T1000 (cell line): Measurements from ENCODE around the gene TMEM266.

Experiments used
- DNase-seq: peaks from one replicate; lab custom pipeline; 2025; ENCODE audit warnings: mixed read lengths; lab: John Stamatoyannopoulos, UW

The TMEM266 gene

GRCh38 chr15:76162784-76163456 lies 103.1 kb downstream of the TMEM266 start:
- DNase-seq = no peak

- DNase-seq = no peak
These were observed 103.9 kb downstream of the TMEM266 start for GRCh38 chr15:76163457-76164295.

- DNase-seq = no peak
These were observed 104.8 kb downstream of the TMEM266 start for GRCh38 chr15:76164602-76165001.

DNA sequence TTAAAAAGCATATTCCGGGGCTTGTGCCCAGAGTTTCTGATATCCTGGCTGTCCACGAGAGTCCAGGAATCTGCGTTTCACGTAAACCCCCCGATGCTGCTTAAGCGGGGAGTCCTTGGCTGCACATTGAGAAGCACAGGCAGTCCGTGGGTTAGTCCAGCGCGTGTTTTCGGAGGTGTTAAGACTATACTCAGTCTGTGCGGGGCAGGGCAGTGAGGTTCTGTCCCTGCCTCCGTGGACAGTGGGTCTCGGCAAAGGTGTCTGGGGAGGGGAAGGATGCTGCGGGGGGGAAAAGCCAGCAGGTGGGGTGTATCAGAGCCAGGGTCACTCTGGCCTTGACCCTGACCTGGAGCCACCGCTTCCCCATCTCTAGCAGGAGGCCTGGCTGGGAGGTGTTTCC lies 106.2 kb downstream of the TMEM266 start:
- DNase-seq = no peak

- DNase-seq = no peak
These were observed 108.6 kb downstream of the TMEM266 start for GRCh38 chr15:76168237-76168984.

DNA sequence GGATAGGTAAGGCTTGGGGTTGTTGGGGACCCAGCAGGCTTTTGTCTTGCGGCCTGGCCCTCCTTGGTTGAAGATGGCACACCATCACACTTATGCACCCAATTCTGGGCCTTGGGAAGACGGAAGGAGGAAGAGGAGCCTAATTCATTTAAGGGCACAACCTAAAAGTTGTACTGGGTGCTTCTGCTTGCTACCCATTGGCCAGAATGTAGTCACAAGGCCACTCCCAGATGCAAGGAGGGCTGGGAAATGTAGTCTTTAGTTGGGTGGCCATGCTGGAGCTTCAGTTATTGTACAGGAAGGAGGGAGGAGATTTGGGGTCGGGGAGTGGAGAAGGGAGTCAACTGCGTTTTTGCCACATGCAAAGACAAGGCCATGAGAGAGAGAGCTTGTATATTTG lies 109.2 kb downstream of the TMEM266 start:
- DNase-seq = no peak

GRCh38 chr15:76169911-76170800 lies 110.4 kb downstream of the TMEM266 start:
- DNase-seq = no peak

DNA sequence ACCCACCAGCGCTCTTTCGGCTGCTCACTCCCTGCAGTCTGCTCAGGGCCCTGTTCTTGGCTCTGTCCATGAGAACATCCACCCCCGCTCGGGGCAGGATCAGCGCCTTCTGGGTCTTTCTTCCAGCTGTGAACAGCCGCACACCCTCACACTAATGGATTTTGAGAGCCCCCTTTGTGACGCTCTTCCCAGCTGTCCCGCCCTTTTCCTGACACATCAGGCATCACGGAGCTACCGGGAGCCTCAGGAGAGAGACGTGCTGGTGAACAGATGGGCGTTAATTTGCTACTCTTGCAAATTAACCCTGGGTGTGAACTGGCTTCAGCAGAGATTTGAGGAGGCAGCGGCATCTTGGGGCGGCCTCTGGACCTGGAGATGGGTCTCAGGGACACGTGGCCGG lies 113.0 kb downstream of the TMEM266 start:
- DNase-seq = no peak

DNA sequence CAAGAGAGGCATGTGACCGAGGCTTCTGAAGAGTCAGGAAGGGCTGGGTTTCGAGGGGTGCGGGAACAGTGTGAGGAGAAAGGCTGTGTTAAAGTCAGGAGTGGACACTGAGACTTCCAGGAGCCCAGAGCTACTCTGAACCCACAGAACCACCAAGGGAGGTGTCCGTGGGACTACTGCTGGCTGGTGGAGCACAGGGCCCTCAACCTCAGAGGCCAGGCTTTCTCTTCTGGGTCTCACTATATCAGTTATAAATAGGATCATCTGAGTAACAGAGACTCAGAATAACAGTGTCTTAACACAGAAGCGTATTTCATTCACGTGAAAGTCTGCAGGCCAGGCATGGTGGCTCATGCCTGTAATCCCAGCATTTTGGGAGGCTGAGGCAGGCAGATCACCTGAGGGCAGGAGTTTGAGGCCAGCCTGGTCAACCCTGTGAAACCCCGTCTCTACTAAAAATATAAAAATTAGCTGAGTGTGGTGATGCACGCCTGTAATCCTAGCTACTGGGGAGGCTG lies 113.6 kb downstream of the TMEM266 start:
- DNase-seq = no peak

DNA sequence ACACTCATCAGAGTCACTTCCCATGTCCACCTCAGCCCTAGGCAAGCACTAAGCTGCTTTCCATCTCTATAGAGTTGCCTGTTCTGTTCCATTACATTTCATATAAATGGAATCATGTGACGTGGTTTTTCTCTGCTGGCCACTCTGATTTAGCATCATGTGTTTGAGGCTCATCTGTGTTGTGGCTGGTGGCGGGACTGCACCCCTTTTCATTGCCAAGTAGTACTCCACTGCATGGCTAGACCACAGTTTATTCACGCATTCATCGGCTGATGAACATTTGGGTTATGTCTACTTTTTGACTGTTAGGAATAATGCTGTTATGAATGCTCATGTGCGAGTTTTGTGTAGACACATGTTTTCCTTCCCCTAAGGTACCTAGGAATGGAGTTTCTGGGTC lies 114.9 kb downstream of the TMEM266 start:
- DNase-seq = no peak

GRCh38 chr15:76175442-76175841 lies 115.7 kb downstream of the TMEM266 start:
- no peak for DNase-seq

DNA sequence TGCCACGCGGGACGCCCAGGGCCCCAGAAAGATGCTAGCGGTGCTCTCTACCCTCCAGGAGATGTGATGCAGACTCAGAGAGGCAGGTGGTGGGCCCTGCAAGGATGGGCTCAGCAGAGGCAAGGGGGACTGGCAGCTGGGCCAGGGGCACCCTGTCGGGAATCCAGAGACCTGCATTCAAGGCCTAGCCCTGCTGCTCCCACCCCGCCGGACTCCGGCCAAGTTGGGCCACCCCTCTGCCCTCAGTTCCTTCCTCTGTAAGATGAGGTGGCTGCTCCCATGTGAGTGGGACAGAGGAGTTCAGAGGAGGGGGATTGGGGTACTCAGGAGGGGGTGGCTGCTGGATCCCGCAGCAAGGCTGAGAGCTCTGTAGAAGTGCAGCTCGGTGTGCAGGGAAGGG lies 116.3 kb downstream of the TMEM266 start:
- DNase-seq = no peak

DNA sequence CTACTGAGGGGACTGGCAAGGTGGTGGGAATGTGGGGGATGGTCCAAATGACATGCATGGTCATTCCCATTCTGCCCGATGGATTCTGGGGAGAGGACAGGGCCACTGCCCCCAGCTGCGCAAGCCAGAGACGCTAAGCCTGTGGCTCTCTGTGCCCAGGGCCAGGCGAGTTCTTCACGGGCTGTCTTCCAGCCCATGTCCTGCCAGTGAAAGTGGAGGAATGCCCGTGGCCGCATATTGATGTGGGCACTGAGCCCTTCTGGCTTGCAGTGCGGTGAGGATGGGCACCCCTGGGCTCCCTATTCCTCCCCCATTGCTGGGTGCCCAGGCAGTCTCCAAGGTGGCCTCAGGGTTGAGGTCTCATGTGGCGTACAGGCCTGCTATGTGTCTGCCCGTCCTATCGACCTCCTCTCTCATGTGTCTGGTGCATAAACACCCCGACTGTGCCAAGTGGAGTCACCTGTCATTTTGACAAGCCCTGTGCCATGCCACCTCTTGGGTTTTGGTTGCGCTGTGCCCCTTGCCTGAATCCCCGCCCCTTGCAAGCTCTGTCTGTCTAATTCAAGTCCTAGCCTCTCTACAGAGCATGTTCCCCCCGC lies 116.8 kb downstream of the TMEM266 start:
- no peak for DNase-seq

DNA sequence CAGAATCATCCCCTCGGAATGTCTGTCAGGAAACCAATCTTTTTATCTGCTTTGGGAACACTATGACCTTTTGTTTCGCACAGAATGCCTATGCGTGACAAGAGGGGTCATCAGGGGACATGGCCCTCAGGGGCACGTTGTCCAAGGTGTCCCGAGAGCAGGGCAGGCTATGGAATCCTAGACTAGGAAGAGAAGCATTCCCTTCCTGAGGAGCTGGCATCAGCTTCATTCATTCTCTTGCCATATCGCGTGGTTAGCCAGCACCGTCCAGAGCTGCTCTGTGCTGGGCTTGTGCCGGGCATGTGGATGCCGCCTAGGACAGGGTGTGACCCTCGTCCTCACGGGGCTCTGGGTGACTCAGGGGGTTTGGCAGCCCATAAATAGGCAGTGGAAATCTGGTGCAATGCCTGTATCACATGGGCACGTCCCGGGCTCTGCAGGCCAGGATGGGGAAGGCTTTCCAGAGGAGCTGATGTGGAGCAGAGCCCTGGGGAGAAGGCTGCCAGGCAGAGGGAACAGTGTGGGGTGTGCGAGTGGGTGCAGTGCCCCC lies 117.8 kb downstream of the TMEM266 start:
- peak; percentile 25 for DNase-seq

DNA sequence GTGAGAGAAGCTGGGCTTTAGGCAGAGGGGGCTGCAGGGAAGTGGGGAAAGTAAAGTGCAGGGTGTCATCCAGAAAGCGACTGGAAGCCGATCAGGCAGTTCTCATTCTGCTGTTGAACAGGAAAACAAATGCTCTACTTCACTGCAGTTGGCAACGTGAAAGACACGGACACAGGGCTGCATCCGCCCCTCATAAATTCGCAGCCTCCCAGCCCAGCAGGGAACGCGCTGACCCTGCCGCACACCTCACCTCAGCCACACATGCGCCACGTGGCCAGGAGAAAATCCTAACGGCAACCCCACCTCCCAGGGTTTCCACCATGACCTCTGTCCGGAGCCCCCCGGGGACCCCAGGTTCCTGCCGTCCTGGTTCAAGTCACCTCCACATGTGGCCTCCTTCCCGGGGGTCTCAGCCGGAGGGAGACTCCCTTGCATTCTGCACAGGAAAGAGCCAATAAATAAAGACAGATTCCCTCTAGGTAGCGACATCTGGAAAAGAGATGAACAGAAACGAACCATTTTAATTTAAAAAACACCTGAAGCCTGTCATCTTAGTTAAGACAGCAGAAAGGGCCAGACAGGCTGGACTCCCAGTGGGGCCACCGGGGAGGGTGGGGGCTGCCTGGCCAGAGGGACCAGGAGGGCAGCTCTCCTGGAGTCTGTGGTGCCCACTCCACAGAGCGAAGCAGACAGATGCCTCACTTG lies 118.7 kb downstream of the TMEM266 start:
- DNase-seq = no peak

- no peak for DNase-seq
These were observed 119.2 kb downstream of the TMEM266 start for GRCh38 chr15:76179023-76179422.

DNA sequence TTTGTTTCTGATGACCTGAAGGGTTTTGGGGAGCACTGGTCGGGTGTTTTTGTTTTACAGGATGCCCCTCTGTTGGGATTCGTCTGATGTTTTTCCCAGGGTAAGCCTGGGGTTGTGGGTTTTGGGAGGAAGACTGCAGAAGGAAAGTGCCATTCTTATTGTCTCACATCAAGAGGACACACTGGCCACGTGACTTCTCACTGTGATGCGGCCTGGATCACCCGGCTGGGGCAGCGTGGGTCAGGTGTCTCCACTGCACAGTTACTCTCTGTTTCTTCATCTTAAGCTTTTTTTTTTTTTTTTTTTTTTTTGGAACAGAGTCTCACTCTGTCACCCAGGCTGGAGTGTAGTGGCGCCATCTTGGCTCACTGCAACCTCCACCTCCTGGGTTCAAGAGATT lies 120.5 kb downstream of the TMEM266 start:
- DNase-seq = no peak

GRCh38 chr15:76181705-76182107 lies 121.9 kb downstream of the TMEM266 start:
- no peak for DNase-seq

DNA sequence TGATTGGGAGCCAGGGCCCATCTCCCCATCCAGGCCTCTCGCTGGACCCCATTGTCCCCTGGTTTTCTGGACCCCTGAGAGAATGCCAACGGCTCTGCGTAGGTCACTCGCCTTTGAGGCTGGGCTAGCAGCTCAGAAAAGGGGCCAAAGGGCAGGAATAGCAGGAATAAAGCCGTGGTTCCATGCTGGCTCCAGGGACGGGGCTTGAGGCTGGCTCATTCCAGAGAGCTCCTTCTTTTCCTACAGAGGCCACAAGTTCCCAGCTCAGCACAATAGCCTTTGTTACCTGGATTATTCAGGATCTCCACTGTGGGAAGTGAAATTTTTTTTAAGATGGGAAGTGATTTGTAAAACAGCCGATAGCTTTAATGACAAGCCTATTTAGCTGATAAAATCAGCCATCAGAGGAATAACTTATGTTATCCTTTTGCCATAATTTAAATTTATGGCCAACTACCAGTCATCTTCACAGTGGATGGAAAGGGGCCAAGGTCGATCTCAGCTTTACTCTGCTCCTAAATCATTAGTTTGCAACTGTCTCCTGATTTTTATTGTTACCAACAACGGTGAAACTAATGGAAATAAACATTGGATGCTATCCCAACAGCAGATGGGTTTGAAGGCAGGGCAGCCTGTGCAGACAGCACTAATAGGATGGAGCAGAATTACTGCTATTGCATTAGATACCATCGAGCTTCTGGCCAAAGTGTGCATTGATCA lies 124.3 kb downstream of the TMEM266 start:
- no peak for DNase-seq

DNA sequence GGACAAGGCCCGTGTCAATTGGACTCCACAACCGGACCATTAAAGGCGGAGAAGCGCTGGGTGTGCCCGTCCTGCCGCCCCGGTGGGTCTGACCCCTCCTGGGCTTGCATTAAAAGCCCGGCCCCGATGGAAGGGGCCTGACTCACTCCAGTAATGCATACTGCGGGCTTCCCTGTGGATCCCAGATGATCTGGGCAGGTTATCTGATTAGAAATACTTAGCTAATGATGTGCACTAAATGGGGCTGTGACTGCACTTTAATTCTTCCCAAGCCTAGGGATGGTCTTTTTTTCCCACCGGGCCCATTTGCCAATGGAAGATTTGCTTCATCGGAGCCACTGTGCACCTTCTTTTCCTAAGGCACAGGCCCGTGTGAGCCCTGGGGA lies 124.9 kb downstream of the TMEM266 start:
- DNase-seq = no peak
